ENCODE data around the gene C1QTNF8. TPM values are rescaled to one million over a fixed set of nuclear protein-coding genes. Genes with fewer than 3 reads are reported as not detected.

Gene C1QTNF8
- total and polyA plus RNA-seq, 2 of the 8 experiments (the other 6 are each of a cell fraction or from before 2014, with no cell fraction given), result not detected

DNA sequence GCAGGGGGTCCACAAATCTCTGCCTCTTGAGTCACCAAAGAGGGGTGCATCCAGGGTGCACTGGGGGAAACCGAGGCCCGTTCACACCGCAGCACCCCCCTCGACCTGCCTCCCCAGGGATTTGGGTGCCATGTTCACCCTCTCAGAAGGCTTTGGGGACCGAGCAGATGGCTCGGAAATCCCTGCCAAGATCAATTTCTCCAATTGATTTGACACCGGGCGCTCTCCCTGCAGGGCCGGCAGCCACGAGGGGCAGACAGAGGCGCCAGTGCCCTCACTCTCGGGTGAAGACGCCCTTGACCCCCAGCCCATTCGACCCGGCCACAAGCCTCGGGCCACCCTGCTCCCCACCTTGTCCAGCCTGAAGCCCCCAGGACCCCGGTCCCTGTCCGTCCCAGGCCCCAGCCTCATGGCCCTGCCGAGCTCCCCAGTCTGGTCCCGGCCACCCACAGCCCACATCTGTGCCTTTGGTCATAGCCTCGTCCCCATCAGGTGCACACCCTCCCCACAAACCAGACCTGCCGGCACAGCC lies 14.2 kb downstream of the C1QTNF8 start:
- FAIRE-seq (no peak), DNase-seq (ENCODE audit: low read depth in 1 of 2, low spot score in 2 of 2) (no peak)
- H4K91ac ChIP-seq (replicated peaks; ENCODE audit: insufficient read length, low read length), result no peak overlapping the region
- H3K9me3 ChIP-seq (ENCODE audit: insufficient read depth in 2 of 2, low read depth in 1 of 2, low read length in 1 of 2), result peaks cover 4 to 7% of the 10 kb centered on the region in 2 experiments; a peak in 3 of 4 replicates
- H3K4me2 ChIP-seq (ENCODE audit: insufficient read depth in 1 of 2, low read depth in 2 of 2, low read length in 2 of 2), result no peak overlapping the region
- no peak overlapping the region for H3K9ac ChIP-seq (replicated peaks in 1 of 4; ENCODE audit: extremely low read depth in 1 of 4, low read depth in 3 of 4, low read length in 3 of 4)
- H3K4ac ChIP-seq (replicated peaks; ENCODE audit: insufficient read length, low read depth, low read length), result no peak overlapping the region
- H4K8ac ChIP-seq (ENCODE audit: extremely low read depth, insufficient read depth, low read length), result peak overlapping the region; percentile 16; the same call in 1 of the 2 replicates
- H3K23me2 ChIP-seq (ENCODE audit: low read depth, low read length), result no peaks in the 10 kb centered on the region
- H3K18ac ChIP-seq (ENCODE audit: extremely low read depth, low read length), result no peak overlapping the region
- POLR2A ChIA-PET (ENCODE audit: partially characterized antibody), result no interaction called here
- no peak overlapping the region for H2BK5ac ChIP-seq (ENCODE audit: low read depth, low read length)
- no peak overlapping the region for H3K56ac ChIP-seq (replicated peaks; ENCODE audit: insufficient read length, low read depth, low read length)
- no peak overlapping the region for H2BK20ac ChIP-seq (ENCODE audit: low read length)
- no peaks in the 10 kb centered on the region for H3K79me1 ChIP-seq (ENCODE audit: low read depth, low read length)
- H3K23ac ChIP-seq (ENCODE audit: insufficient read length), result no peak overlapping the region
- H2AFZ ChIP-seq (ENCODE audit: low read length), result no peak overlapping the region
- H4K20me1 ChIP-seq (replicated peaks in 1 of 2; ENCODE audit: control insufficient read depth in 1 of 2, insufficient read depth in 2 of 2, low read length in 2 of 2), result peaks cover 0 to 2% of the 10 kb centered on the region in 2 experiments
- H3K79me2 ChIP-seq (ENCODE audit: control insufficient read depth in 1 of 2, insufficient read depth in 2 of 2, low read length in 2 of 2), result no peaks in the 10 kb centered on the region
- H3K14ac ChIP-seq (ENCODE audit: insufficient read length), result no peak overlapping the region
- no peak overlapping the region for H3K27ac ChIP-seq (ENCODE audit: low read depth, low read length)
- WGBS, 2 experiments (ENCODE audit: extremely low coverage in 1 of 2, insufficient coverage in 1 of 2, insufficient read length in 1 of 2, insufficient replicate concordance in 2 of 2, low coverage in 1 of 2, low lambda C conversion rate in 2 of 2, missing lambda C conversion rate in 1 of 2), result 93% methylated on average over 19 of the region's 22 CpGs; no CpG with 5 or more reads in 1 of the 2 experiments
- CTCF ChIA-PET (ENCODE audit: partially characterized antibody), result interaction anchor here (1.3 kb wide), 1 partner anchor 22 kb away, joined by 3 read pairs; no protein-coding TSS in a partner anchor
- no peaks in the 10 kb centered on the region for H3K27me3 ChIP-seq (replicated peaks in 1 of 4; ENCODE audit: control insufficient read depth in 3 of 4, extremely low read depth in 1 of 4, insufficient read depth in 3 of 4, low read length in 3 of 4)
- no peak overlapping the region for H2BK15ac ChIP-seq (ENCODE audit: low read length)
- no peaks in the 10 kb centered on the region; a peak in 2 of 7 replicates for H3K4me1 ChIP-seq (replicated peaks in 1 of 4; ENCODE audit: control insufficient read depth in 3 of 4, insufficient read depth in 4 of 4, low read length in 3 of 4)
- no peaks in the 10 kb centered on the region for H3K36me3 ChIP-seq (ENCODE audit: control insufficient read depth in 2 of 4, insufficient read depth in 4 of 4, low read length in 3 of 4)
- H2BK12ac ChIP-seq (ENCODE audit: low read depth, low read length), result no peak overlapping the region
- H2AK5ac ChIP-seq (ENCODE audit: low read depth, low read length), result no peak overlapping the region
- H2BK120ac ChIP-seq (replicated peaks; ENCODE audit: low read depth, low read length), result no peak overlapping the region
- no peak overlapping the region for H3K4me3 ChIP-seq (ENCODE audit: extremely low read depth in 1 of 4, insufficient read depth in 2 of 4, low read depth in 3 of 4, low read length in 4 of 4)
- no peak overlapping the region for H4K5ac ChIP-seq (ENCODE audit: insufficient read length, low read depth, low read length)
- TF ChIP-seq, protein P1, sequence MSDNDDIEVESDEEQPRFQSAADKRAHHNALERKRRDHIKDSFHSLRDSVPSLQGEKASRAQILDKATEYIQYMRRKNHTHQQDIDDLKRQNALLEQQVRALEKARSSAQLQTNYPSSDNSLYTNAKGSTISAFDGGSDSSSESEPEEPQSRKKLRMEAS (IDR thresholded peaks at IDR 0.05), result no peak
- no peak for TF ChIP-seq HDAC2 (IDR thresholded peaks at IDR 0.05; ENCODE audit: borderline replicate concordance in 1 of 2, low read depth in 2 of 2, low read length in 2 of 2)
- TF ChIP-seq RAD21 (IDR thresholded peaks at IDR 0.05 in 1 of 2, conservative IDR thresholded peaks at IDR 0.05 in 1 of 2; ENCODE audit: low read depth in 2 of 2, low read length in 2 of 2), result no peak
- no peak for TF ChIP-seq SP1 (IDR thresholded peaks at IDR 0.05; ENCODE audit: low read depth, low read length)
- TF ChIP-seq SAP30 (IDR thresholded peaks at IDR 0.05; ENCODE audit: insufficient read depth, insufficient replicate concordance, low read length), result no peak
- TF ChIP-seq ZNF274 (IDR thresholded peaks at IDR 0.05; ENCODE audit: borderline replicate concordance, extremely low read depth, low read length), result no peak
- no peak for TF ChIP-seq SIRT6 (IDR thresholded peaks at IDR 0.05; ENCODE audit: low read length)
- no peak for TF ChIP-seq RNF2 (IDR thresholded peaks at IDR 0.05; ENCODE audit: borderline replicate concordance, low read depth, low read length, missing control alignments, poor library complexity, severe bottlenecking)
- TF ChIP-seq YY1 (IDR thresholded peaks at IDR 0.05; ENCODE audit: low read depth, low read length), result no peak
- no peak for TF ChIP-seq SIX5 (IDR thresholded peaks at IDR 0.05; ENCODE audit: low read depth, low read length)
- TF ChIP-seq CTBP2 (IDR thresholded peaks at IDR 0.05; ENCODE audit: borderline replicate concordance, insufficient read depth, insufficient read length, low read length), result no peak
- no peak for TF ChIP-seq EP300 (IDR thresholded peaks at IDR 0.05; ENCODE audit: borderline replicate concordance in 1 of 2, low read depth in 2 of 2, low read length in 2 of 2)

Data from H1 (cell line).